ENCODE data around the gene CDH23. TPM values are rescaled to one million over a fixed set of nuclear protein-coding genes. Genes with fewer than 3 reads are reported as not detected.

CDH23 gene
- total and polyA plus RNA-seq, 2 donors (not counting 1 experiment from before 2014, with no cell fraction given): 0.01 to 0.17 TPM

DNA sequence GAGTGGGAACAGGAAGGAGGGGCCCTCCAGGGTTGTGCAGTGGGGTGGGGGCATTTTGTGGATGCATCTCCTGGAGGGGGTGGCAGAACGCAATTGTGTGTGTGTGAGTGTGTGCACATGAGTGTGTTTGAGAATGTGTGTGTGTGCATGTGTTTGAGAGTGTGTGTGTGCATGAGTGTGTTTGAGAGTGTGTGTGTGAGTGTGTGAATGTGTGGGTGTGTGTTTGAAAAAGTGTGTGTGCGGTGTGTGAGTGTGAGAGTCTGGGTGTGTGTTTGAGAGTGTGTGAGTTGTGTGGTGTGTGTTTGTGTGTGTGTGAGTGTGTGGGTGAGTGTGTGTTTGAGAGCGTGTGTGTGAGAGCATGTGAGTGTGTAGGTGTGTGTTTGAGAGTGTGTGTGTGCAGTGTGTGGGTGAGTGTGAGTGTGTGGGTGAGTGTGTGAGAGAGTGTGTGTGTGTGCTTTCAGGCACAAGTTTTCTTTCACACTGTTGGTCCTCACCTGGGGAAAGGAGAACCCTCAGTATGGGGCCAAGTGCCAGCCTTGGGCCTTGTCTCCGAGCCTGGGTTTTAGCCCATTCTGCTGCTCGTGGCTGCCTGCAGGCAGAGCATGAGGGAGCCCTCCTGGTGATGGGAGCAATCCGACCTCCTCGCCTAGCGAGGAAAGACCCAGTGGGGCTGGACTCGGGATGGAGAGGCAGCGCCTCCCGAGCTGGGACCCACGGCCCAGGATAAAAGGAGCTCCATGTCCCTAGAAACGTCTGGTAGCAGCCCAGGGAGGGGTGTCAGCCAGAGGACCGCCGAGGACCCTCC is 35.6 kb downstream of the CDH23 start:
- TF ChIP-seq, protein P1, sequence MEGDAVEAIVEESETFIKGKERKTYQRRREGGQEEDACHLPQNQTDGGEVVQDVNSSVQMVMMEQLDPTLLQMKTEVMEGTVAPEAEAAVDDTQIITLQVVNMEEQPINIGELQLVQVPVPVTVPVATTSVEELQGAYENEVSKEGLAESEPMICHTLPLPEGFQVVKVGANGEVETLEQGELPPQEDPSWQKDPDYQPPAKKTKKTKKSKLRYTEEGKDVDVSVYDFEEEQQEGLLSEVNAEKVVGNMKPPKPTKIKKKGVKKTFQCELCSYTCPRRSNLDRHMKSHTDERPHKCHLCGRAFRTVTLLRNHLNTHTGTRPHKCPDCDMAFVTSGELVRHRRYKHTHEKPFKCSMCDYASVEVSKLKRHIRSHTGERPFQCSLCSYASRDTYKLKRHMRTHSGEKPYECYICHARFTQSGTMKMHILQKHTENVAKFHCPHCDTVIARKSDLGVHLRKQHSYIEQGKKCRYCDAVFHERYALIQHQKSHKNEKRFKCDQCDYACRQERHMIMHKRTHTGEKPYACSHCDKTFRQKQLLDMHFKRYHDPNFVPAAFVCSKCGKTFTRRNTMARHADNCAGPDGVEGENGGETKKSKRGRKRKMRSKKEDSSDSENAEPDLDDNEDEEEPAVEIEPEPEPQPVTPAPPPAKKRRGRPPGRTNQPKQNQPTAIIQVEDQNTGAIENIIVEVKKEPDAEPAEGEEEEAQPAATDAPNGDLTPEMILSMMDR (conservative IDR thresholded peaks at IDR 0.05 in 1 of 2, IDR thresholded peaks at IDR 0.05 in 1 of 2; ENCODE audit: low read depth in 1 of 2, low read length in 2 of 2): no peak
- no peak for TF ChIP-seq EZH2 (IDR thresholded peaks at IDR 0.05; ENCODE audit: low read length, missing control alignments)
- no peak for DNase-seq (ENCODE audit: low read depth in 2 of 2)
- Histone ChIP-seq H2AFZ (ENCODE audit: low read length) (no peak overlapping the region), H3K9ac (ENCODE audit: insufficient read depth, low read length) (no peak overlapping the region), H3K4me2 (ENCODE audit: extremely low read depth, insufficient read depth, low read length) (no peak overlapping the region), H3K9me3 (ENCODE audit: control insufficient read depth, insufficient read depth, low read depth, low read length) (no peaks in the 10 kb centered on the region), H3K4me3 (replicated peaks in 1 of 4; ENCODE audit: control extremely low read depth in 1 of 4, insufficient read depth in 1 of 4, low read depth in 3 of 4, low read length in 4 of 4) (no peak overlapping the region), H3K4me1 (ENCODE audit: control insufficient read depth, extremely low read depth, insufficient read depth, low read length) (no peaks in the 10 kb centered on the region), H3K79me2 (ENCODE audit: control insufficient read depth, insufficient read depth, low read length) (no peaks in the 10 kb centered on the region), H4K20me1 (ENCODE audit: control insufficient read depth, extremely low read depth, insufficient read depth, low read length) (no peaks in the 10 kb centered on the region), H3K36me3 (ENCODE audit: control insufficient read depth, insufficient read depth, low read length) (no peaks in the 10 kb centered on the region), H3K27me3 (ENCODE audit: control insufficient read depth, insufficient read depth, low read length) (no peaks in the 10 kb centered on the region), H3K27ac (ENCODE audit: insufficient read depth, low read length) (no peak overlapping the region)

- Histone ChIP-seq H3K79me2 (ENCODE audit: control insufficient read depth, insufficient read depth, low read length) (no peaks in the 10 kb centered on the region), H4K20me1 (ENCODE audit: control insufficient read depth, extremely low read depth, insufficient read depth, low read length) (no peaks in the 10 kb centered on the region), H3K9me3 (ENCODE audit: control insufficient read depth, insufficient read depth, low read depth, low read length) (no peaks in the 10 kb centered on the region), H3K27me3 (ENCODE audit: control insufficient read depth, insufficient read depth, low read length) (no peaks in the 10 kb centered on the region), H2AFZ (ENCODE audit: low read length) (no peak overlapping the region), H3K27ac (ENCODE audit: insufficient read depth, low read length) (no peak overlapping the region), H3K4me2 (ENCODE audit: extremely low read depth, insufficient read depth, low read length) (no peak overlapping the region), H3K36me3 (ENCODE audit: control insufficient read depth, insufficient read depth, low read length) (no peaks in the 10 kb centered on the region), H3K9ac (ENCODE audit: insufficient read depth, low read length) (no peak overlapping the region), H3K4me3 (replicated peaks in 1 of 4; ENCODE audit: control extremely low read depth in 1 of 4, insufficient read depth in 1 of 4, low read depth in 3 of 4, low read length in 4 of 4) (no peak overlapping the region), H3K4me1 (ENCODE audit: control insufficient read depth, extremely low read depth, insufficient read depth, low read length) (no peaks in the 10 kb centered on the region)
- no peak for TF ChIP-seq EZH2 (IDR thresholded peaks at IDR 0.05; ENCODE audit: low read length, missing control alignments)
- TF ChIP-seq, protein P1 (conservative IDR thresholded peaks at IDR 0.05 in 1 of 2, IDR thresholded peaks at IDR 0.05 in 1 of 2; ENCODE audit: low read depth in 1 of 2, low read length in 2 of 2): no peak
- no peak for DNase-seq (ENCODE audit: low read depth in 2 of 2)
Observed at GRCh38 chr10:71432956-71433767, 36.4 kb downstream of the CDH23 start.

All from fibroblast of lung (primary cell).